Transverse colon (tissue), 4 donors: ENCODE results near the gene COX7A2. TPM values are rescaled to one million over a fixed set of nuclear protein-coding genes. Genes with fewer than 3 reads are reported as not detected.
A peak's percentile ranks its signal among the peaks of the same experiment; 100 is the strongest.

Experiments used
- DNase-seq: peaks from one replicate; pipeline ENCODE4 v3.0.0-alpha.2; 2019
- H3K27ac ChIP-seq, 4 donors: fragments of 200-600 bp; sonication (generic); 2 replicates each; pipeline ENCODE4 v1.5.1; 2016 to 2018; ENCODE audit warnings: inconsistent platforms in 4 of 4
- H3K27me3 ChIP-seq: fragments of 200-600 bp; sonication (generic); 2 replicates; pipeline ENCODE4 v1.5.1; 2017; ENCODE audit warnings: inconsistent platforms
- H3K36me3 ChIP-seq, 4 donors: fragments of 200-600 bp; sonication (generic); 2 replicates each; pipeline ENCODE4 v1.5.1; 2017 to 2019; ENCODE audit warnings: inconsistent platforms in 4 of 4
- H3K4me1 ChIP-seq, 4 donors: fragments of 200-600 bp; sonication (generic); 2 replicates each; pipeline ENCODE4 v1.5.1; 2017 to 2020; ENCODE audit warnings: inconsistent platforms in 4 of 4
- H3K4me3 ChIP-seq, 4 donors: fragments of 200-600 bp; sonication (generic); 1 replicate in 1 of 4; 2 replicates in 3 of 4; pipeline versions ENCODE4 v1.5.1 to v1.6.1; 2017 to 2019; ENCODE audit warnings: inconsistent platforms in 4 of 4
- H3K9me3 ChIP-seq, 2 donors: fragments of 200-600 bp; sonication (generic); 2 replicates each; pipeline ENCODE4 v1.5.1; 2017 to 2019; ENCODE audit warnings: inconsistent platforms in 2 of 2
- EP300 ChIP-seq: sonication (generic); formaldehyde crosslinking; IDR thresholded peaks from one replicate; pipeline ENCODE4 v1.6.1; 2017; ENCODE audit warnings: antibody characterized with exemption, low read depth
- POLR2A ChIP-seq: fragments of 450-650 bp; IDR thresholded peaks from one replicate; pipeline ENCODE4 v1.6.1; 2016; ENCODE audit warnings: antibody characterized with exemption, mild to moderate bottlenecking, moderate library complexity
- POLR2AphosphoS5 ChIP-seq, 3 donors: sonication (generic); formaldehyde crosslinking; IDR thresholded peaks; one replicate each; pipeline ENCODE4 v1.6.1; 2016; ENCODE audit warnings: antibody characterized with exemption in 3 of 3
- WGBS, 2 donors: methylation state at CpG; one replicate each; pipeline ENCODE4 v1.1.5; 2018; ENCODE audit warnings: low coverage in 1 of 2; 5-methylcytosine and 5-hydroxymethylcytosine counted together
- in situ Hi-C, 4 donors: fragments of 200-750 bp; cut with MboI; loops; one replicate each; pipeline versions ENCODE4 v1.15.0 to v1.15.1; 2017; ENCODE audit warnings: low sequenced_read_pairs in 3 of 4, low pct_ligation_motif_present in 1 of 4, low pct_unique_long_range_greater_than_20kb in 1 of 4
- intact Hi-C: fragments of 100-400 bp; cut with DNase I; formaldehyde crosslinking; loops from one replicate; pipeline ENCODE4 v1.15.1; 2023; ENCODE audit warnings: low total_unique reads
- total RNA-seq, 4 donors: library from RNA; depleted of rRNA; stranded (reverse); fragments of >200 nt; gene quantifications; one replicate each; pipeline ENCODE4 v1.1.0, GENCODE V29; 2016
- TF ChIP-seq, protein P1 (sequence below), 5 experiments: fragments of 200-600 bp in 3 of 5; fragments of 450-650 bp in 2 of 5; sonication (generic) in 3 of 5; IDR thresholded peaks; 1 replicate in 2 of 5; 2 replicates in 3 of 5; pipeline ENCODE4 v1.5.1; 2016 to 2017; ENCODE audit warnings: antibody characterized with exemption in 5 of 5, inconsistent platforms in 3 of 5, mild to moderate bottlenecking in 2 of 5, moderate library complexity in 1 of 5

Gene COX7A2
- total RNA-seq, 4 donors from 2014 or later: 146 to 469 (median 349) TPM

DNA sequence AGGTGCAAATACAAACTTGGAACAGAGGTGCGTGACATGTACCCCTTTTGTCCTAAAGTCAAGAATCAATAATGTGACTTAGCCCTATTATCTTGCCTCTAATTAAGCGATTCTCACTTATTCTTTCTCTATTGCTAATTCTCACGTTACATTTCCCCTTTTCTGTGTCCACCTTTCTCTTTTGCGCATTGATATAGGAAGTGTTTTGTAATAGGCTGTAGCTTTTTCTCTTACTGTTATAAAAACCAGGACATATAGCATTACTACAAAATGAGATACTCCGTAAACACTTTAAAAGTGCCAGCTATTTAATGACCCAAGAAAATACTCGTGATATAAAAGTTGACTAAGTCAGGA is 41.7 kb upstream of the COX7A2 start:
- Histone ChIP-seq H3K4me1 (peaks cover 18 to 47% (median 20%) of the 10 kb centered on the region in 4 donors), H3K27me3 (no peaks in the 10 kb centered on the region), H3K36me3 (no peaks in the 10 kb centered on the region), H3K27ac (peak overlapping the region; percentile 89 to 98 (median 92)), H3K4me3 (peak overlapping the region; percentile 33 to 99 (median 81)), H3K9me3 (no peaks in the 10 kb centered on the region)
- in situ Hi-C loops (no loop called here), intact Hi-C loops (no loop called here)
- TF ChIP-seq, protein P1, sequence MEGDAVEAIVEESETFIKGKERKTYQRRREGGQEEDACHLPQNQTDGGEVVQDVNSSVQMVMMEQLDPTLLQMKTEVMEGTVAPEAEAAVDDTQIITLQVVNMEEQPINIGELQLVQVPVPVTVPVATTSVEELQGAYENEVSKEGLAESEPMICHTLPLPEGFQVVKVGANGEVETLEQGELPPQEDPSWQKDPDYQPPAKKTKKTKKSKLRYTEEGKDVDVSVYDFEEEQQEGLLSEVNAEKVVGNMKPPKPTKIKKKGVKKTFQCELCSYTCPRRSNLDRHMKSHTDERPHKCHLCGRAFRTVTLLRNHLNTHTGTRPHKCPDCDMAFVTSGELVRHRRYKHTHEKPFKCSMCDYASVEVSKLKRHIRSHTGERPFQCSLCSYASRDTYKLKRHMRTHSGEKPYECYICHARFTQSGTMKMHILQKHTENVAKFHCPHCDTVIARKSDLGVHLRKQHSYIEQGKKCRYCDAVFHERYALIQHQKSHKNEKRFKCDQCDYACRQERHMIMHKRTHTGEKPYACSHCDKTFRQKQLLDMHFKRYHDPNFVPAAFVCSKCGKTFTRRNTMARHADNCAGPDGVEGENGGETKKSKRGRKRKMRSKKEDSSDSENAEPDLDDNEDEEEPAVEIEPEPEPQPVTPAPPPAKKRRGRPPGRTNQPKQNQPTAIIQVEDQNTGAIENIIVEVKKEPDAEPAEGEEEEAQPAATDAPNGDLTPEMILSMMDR (IDR thresholded peaks at IDR 0.05): no peak
- TF ChIP-seq POLR2AphosphoS5 (IDR thresholded peaks at IDR 0.05): no peak
- TF ChIP-seq EP300: no peak
- no peak for TF ChIP-seq POLR2A
- DNase-seq: no peak
- WGBS, 2 donors: 2% methylated on average over 6 of the region's 6 CpGs

DNA sequence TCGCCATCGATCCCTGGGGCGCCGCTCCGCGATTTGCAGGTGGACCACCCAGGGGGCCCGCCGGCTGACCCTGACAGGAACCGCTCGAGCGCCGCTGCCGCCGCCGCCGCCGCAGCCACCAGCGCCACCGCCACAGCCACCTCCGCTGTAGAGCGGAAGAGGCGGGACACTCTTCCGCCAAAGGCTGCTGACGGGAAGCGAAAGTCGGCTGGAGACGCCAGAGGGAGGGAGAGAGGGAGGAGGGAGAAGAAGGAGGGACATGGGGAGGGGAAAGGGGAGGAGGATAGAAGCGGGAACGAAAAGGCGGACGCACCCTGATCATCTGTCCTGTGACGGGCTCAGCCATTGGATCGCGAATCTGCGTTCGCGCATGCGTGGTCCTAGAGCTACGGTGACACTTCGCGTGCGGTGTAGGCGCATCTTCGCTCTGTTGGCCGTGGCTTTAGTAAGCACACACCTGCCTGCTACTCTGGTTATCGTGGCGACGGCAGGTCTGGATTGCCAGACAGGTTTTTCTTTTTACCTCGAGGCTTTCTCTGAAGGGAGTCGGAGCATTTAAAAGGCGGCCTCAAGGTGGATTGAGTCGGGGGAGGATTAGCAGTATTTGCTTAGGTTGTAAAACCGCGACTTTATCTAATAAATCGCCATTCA is 41.2 kb upstream of the COX7A2 start, which contains the start of gene TMEM30A:
Gene TMEM30A, minus strand, starts transcription at position 161 of the 651 bp plus-strand sequence. Its CDS starts 154 bp downstream, at position 7.
- peak within 1 kb of the TSS; percentile 89 to 98 (median 92) for H3K27ac ChIP-seq
- TF ChIP-seq EP300 (no peak), POLR2AphosphoS5 (IDR thresholded peaks at IDR 0.05) (peak; percentile 97 to 98 (median 97)), POLR2A (peak; percentile 90)
- TF ChIP-seq, protein P1 (IDR thresholded peaks at IDR 0.05): no peak
- H3K4me1 ChIP-seq: peaks cover 19 to 52% (median 21%) of the 10 kb centered on the region in 4 donors
- DNase-seq: peak; percentile 98
- H3K36me3 ChIP-seq: no peaks in the 10 kb centered on the region
- intact Hi-C loops (no loop called here), in situ Hi-C loops (no loop called here)
- H3K9me3 ChIP-seq: no peaks in the 10 kb centered on the region
- no peaks in the 10 kb centered on the region for H3K27me3 ChIP-seq
- 0 to 2% methylated on average over 24 to 55 of the region's 55 CpGs for WGBS, 2 donors
- H3K4me3 ChIP-seq: peak within 1 kb of the TSS; percentile 74 to 99 (median 90)

DNA sequence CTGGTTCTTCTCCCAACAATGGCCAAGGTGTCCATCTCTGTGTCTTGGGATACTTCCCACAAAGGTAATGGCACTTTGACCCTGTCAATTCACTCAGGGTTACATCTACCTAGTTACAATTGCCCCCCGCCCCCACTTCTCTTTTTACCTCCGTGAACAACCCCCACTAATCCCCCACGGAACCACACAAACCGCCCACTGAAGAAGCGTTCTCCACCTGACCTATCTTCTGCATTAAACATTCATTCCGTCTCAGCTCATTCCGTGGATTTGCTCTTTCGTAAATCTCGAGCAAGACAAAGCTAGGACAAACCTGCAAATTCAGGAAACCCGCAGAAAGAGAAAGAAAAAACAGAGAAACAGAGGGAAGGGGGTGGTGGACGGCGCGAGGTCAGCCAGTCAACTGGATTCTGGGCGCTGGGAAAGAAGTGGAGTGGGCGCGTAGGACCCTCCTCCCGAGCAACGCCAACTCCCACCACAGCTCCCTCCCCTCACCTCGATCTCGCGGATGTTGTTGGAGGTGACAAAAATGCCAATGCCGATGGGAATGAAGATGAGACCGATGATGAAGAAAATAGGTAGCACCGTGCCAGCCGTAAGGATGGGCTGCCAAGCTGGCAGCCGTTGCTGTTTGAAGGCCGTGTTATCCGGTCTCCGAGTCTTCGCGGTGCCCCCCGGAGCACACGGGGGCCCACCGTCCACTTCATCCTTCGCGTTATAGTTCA is 40.5 kb upstream of the COX7A2 start:
- Histone ChIP-seq H3K27me3 (no peaks in the 10 kb centered on the region), H3K9me3 (no peaks in the 10 kb centered on the region), H3K4me1 (peaks cover 20 to 59% (median 27%) of the 10 kb centered on the region in 4 donors), H3K36me3 (no peaks in the 10 kb centered on the region), H3K27ac (peak overlapping the region; percentile 89 to 98 (median 92)), H3K4me3 (peak overlapping the region; percentile 74 to 99 (median 90))
- no peak for DNase-seq
- WGBS, 2 donors: 0% methylated on average over 2 to 36 of the region's 36 CpGs
- in situ Hi-C loops (no loop called here), intact Hi-C loops (no loop called here)
- TF ChIP-seq, protein P1 (IDR thresholded peaks at IDR 0.05): peak in 1 of 5 experiments; percentile 10
- TF ChIP-seq POLR2A: no peak

DNA sequence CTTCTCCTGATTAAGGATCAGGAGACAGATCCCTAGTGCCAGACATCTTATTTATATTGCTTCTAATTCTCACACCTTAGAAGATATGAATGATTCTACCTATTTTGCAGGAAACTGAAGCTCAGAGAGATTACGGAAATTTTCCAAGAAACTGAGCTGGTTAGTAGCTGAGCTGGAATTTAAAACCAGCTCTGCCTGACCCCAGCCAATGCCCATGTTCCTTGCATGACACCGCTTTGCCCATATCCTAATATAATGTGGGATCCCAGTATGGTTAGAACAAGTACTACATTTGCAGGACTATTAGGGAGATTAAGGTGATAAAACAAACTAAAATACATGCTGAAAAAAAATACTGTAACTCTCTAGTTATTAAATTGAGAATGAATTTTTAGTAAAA is 39.1 kb upstream of the COX7A2 start:
- Histone ChIP-seq H3K36me3 (no peaks in the 10 kb centered on the region), H3K9me3 (no peaks in the 10 kb centered on the region), H3K4me1 (peaks cover 20 to 70% (median 30%) of the 10 kb centered on the region in 4 donors), H3K4me3 (peak overlapping the region in 3 of 4 donors; percentile 74 to 99 (median 88)), H3K27ac (peak overlapping the region in 2 of 4 donors; percentile 2 to 7), H3K27me3 (no peaks in the 10 kb centered on the region)
- DNase-seq: no peak
- intact Hi-C loops: no loop called here
- no peak for TF ChIP-seq POLR2AphosphoS5 (IDR thresholded peaks at IDR 0.05)
- TF ChIP-seq, protein P1 (IDR thresholded peaks at IDR 0.05): no peak
- TF ChIP-seq POLR2A: no peak
- no peak for TF ChIP-seq EP300
- 43 to 72% methylated on average over 1 to 2 of the region's 2 CpGs for WGBS, 2 donors
- in situ Hi-C loops: no loop called here
